Stimulated activated naive CD8-positive, alpha-beta T cell treated with anti-CD3 and anti-CD28 coated beads, Interleukin-15, Interleukin-2, amounts not matched to agents 100 ng/mL and 50 ng/mL, for 24 hours (primary cell): ENCODE measurements around the gene PRKAG1.

Source experiments
- H3K27ac Mint-ChIP-seq: one replicate; pipeline ENCODE4 v1.8.0; 2021; ENCODE audit warnings: mild to moderate bottlenecking, mixed read lengths
- H3K27me3 Mint-ChIP-seq: one replicate; pipeline ENCODE4 v1.8.0; 2021; ENCODE audit warnings: mixed read lengths
- H3K36me3 Mint-ChIP-seq: one replicate; pipeline ENCODE4 v1.8.0; 2021; ENCODE audit warnings: low read depth, mixed read lengths
- H3K4me1 Mint-ChIP-seq: one replicate; pipeline ENCODE4 v1.8.0; 2021; ENCODE audit warnings: low read depth, mixed read lengths
- H3K4me3 Mint-ChIP-seq: one replicate; pipeline ENCODE4 v1.8.0; 2021; ENCODE audit warnings: mild to moderate bottlenecking, mixed read lengths
- H3K9me3 Mint-ChIP-seq: one replicate; pipeline ENCODE4 v1.8.0; 2021; ENCODE audit warnings: mixed read lengths

PRKAG1 gene

DNA sequence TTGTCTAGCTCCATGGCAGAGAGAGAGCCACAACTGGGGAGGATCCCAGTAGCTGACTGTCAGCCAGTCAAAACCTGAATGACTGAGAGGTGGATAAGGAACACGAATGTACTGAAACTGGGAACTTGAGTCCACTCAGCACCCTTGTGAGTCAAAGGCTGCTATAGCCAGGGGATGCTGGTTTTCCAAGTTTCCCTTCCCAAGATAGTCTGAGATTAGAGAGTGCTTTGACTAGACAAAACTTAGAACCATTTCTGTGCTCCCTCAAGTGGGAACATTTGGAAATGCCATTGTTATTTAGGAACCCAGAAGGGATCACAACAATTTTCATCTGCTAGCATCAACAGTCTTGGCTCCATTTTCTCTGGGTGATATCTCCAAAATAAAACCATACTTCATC is 4.0 kb downstream of the PRKAG1 start:
- peaks cover 50% of the 10 kb centered on the region for H3K36me3 Mint-ChIP-seq
- H3K4me1 Mint-ChIP-seq = peaks cover 38% of the 10 kb centered on the region
- no peaks in the 10 kb centered on the region for H3K9me3 Mint-ChIP-seq
- H3K27ac Mint-ChIP-seq = no peak overlapping the region
- no peaks in the 10 kb centered on the region for H3K27me3 Mint-ChIP-seq
- no peak overlapping the region for H3K4me3 Mint-ChIP-seq

DNA sequence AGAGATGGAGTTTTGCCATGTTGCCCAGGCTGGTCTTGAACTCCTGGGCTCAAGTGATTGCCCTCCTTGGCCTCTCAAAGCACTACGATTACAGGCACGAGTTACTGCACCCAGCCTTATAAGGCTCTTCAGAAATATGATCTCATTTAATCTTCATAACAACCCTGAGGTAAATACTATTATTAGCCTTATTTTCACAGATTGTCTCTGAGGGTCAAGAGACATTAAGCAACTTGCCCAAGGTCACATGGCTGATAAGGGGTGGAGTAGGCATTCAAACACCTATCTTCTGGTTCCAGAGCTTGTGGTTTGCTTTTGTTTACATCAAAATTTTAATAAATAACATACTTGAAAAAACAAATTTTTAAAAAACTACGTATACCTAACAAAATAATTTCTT is 5.1 kb downstream of the PRKAG1 start:
- Mint-ChIP-seq H3K27ac (no peak overlapping the region), H3K9me3 (no peaks in the 10 kb centered on the region), H3K4me1 (peaks cover 29% of the 10 kb centered on the region), H3K4me3 (no peak overlapping the region), H3K36me3 (peaks cover 60% of the 10 kb centered on the region), H3K27me3 (no peaks in the 10 kb centered on the region)

- Mint-ChIP-seq H3K27me3 (no peaks in the 10 kb centered on the region), H3K9me3 (no peaks in the 10 kb centered on the region), H3K27ac (no peak overlapping the region), H3K36me3 (peaks cover 67% of the 10 kb centered on the region), H3K4me3 (no peak overlapping the region), H3K4me1 (peaks cover 24% of the 10 kb centered on the region)
These were observed 5.8 kb downstream of the PRKAG1 start for GRCh38 chr12:49012739-49013138.

- H3K9me3 Mint-ChIP-seq = no peaks in the 10 kb centered on the region
- H3K27ac Mint-ChIP-seq = no peak overlapping the region
- H3K4me1 Mint-ChIP-seq = peaks cover 3% of the 10 kb centered on the region
- peaks cover 70% of the 10 kb centered on the region for H3K36me3 Mint-ChIP-seq
- H3K4me3 Mint-ChIP-seq = no peak overlapping the region
- no peaks in the 10 kb centered on the region for H3K27me3 Mint-ChIP-seq
These were observed 8.4 kb downstream of the PRKAG1 start for GRCh38 chr12:49010092-49010668.

GRCh38 chr12:49008943-49009342 is 9.6 kb downstream of the PRKAG1 start:
- Mint-ChIP-seq H3K36me3 (peaks cover 80% of the 10 kb centered on the region), H3K9me3 (no peaks in the 10 kb centered on the region), H3K4me3 (no peak overlapping the region), H3K27ac (no peak overlapping the region), H3K27me3 (no peaks in the 10 kb centered on the region), H3K4me1 (no peaks in the 10 kb centered on the region)

DNA sequence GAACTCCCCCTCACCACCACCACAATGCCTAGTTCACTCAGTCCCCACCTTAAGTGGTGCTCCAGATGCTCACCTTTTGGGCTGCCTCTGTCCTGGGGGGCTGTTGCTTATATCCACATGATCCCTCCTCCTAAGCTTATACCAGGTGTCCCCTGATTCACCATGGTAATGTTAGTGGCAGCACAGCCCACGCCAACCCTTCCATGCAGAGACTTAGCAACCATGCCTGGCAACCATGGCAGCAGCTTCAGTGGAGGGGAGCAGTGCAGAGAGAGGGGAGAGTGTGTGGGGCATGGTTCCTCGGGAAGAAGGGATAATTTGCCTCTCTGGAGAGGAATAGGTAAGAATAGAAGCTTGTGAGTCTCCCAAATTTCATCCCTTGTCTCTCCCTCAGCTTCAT is 18.2 kb downstream of the PRKAG1 start:
- Mint-ChIP-seq H3K27ac (no peak overlapping the region), H3K9me3 (no peaks in the 10 kb centered on the region), H3K4me1 (peaks cover 33% of the 10 kb centered on the region), H3K4me3 (no peak overlapping the region), H3K27me3 (peaks cover 33% of the 10 kb centered on the region), H3K36me3 (peaks cover 49% of the 10 kb centered on the region)

DNA sequence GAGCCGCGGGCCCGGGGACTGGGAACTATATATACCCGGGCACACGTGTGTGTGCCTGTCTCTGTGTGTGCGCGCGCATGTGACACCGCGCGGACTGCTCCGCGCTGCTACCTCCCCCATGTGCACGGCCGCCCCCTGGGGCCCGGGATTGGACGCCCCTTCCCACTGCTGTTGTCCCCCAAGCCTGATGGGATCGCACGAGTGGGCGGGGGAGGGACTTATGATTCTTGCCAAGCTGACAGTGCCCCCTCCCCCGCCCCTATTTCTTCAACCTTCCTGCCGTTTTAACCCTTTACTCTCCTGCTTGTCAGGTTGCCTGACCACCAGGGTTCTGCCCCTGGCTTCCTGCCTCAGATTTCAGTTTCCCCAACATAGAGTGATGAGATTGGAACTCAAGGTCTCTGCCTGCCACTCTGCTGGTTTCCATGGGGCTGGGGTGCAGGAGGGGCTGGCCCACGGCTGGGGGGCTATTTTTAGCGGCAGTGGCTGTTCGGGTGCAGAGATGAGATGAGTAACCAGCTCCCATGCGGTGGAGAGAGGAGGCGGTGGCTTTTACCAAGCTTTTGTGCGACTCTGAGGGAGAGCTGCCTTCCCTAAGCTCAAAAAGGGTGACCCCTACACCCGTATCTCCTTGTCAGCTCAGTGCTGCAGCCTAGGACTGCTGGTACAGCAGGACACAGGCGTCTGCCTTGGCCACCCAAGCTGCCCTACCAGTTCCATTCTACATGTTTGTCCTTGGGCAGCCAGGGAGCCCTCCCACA is 19.0 kb downstream of the PRKAG1 start, which contains the start of gene DDN:
Gene DDN, minus strand, starts transcription at position 5 of the 761 bp plus-strand sequence. CDS start 88 bp downstream, outside the sequence.
- Mint-ChIP-seq H3K27me3 (peaks cover 38% of the 10 kb centered on the region), H3K9me3 (no peaks in the 10 kb centered on the region), H3K36me3 (peaks cover 41% of the 10 kb centered on the region), H3K4me1 (peaks cover 37% of the 10 kb centered on the region), H3K4me3 (peak within 1 kb of the TSS; percentile 75), H3K27ac (peak within 1 kb of the TSS; percentile 79)

DNA sequence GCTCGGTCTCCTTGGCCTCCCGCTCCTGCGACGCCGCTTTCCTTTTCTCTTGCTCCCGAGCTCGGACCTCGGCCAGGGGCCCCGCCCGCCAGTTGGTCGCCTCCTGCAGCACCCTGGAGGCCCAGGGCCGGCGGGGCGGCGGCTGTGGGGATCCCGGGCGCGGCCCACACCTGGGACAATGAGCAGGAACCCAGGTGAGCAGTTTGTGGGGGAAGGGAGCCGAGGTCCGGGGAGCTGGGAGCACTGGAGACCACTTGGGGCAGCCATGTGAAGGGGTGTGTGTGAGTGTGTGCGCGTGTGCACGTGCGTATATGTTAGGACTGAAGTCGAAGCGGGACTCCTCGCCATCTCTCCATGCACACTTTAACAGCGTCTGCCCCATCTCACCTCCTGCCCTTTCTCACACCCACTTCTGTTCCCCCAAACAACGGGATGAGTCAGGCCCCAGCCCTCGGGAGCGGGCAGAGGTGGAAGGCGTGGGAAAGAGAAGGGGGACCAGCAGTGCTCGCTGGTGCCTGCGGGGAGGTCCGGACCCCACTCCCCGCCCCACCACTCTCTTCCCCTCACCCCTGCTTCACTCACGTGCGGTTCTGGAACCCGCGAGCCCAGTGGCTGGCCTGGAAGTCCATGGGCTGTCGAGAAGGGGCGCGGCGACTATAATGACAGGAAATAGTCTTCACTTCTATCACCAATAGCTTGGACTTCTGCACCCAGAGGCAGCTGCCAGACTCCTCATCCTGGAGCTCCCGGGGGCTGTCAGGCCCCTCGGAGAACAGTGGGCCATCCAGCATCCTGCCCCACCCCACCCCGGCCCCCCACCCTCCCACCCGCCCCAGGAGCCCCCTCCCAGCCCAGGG is 19.9 kb downstream of the PRKAG1 start:
- no peaks in the 10 kb centered on the region for H3K9me3 Mint-ChIP-seq
- no peak overlapping the region for H3K27ac Mint-ChIP-seq
- peaks cover 34% of the 10 kb centered on the region for H3K36me3 Mint-ChIP-seq
- peak overlapping the region; percentile 74 for H3K4me3 Mint-ChIP-seq
- H3K27me3 Mint-ChIP-seq = peaks cover 45% of the 10 kb centered on the region
- peaks cover 37% of the 10 kb centered on the region for H3K4me1 Mint-ChIP-seq

DNA sequence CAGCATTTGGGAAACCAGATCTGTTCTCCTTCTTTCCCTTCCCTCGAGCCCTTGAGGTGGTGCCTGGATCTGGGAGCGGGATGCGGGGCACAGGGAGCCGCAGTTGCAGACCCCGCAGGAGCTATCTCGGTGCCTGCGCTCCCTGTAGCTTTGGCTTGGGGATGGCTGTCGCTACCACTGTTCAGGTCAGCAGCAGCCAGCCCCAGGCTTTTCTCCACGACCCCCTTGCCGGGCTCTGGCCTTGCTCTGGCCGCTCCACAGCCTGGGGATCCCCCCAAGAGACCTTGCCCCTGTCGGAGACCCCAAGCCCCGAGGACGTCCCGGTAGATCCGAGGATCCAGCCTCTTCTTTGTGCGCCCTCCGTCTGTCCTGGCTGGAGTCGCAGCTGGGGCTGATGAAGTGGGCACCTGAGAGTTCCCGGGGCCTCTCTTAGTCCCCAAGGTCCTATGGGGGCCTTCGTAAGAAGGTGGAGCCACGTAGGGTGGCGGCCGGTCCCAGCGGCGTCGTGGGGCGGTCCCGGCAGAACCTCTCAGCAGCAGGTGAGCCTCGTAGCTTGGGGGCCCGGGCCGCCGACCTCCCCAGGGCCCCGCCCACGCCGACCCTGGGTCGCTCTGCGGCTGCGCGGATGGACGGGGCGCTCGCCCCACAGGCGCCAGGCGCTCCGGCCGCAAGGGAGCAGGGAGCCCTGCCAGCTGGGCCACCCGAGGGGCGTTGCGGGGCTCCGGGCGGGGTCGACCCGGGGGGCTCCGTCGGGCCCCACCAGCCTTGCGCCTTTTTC is 20.7 kb downstream of the PRKAG1 start:
- H3K27me3 Mint-ChIP-seq = peaks cover 49% of the 10 kb centered on the region
- H3K36me3 Mint-ChIP-seq = peaks cover 26% of the 10 kb centered on the region
- no peak overlapping the region for H3K27ac Mint-ChIP-seq
- peak overlapping the region; percentile 58 for H3K4me3 Mint-ChIP-seq
- no peaks in the 10 kb centered on the region for H3K9me3 Mint-ChIP-seq
- H3K4me1 Mint-ChIP-seq = peaks cover 37% of the 10 kb centered on the region

GRCh38 chr12:48996794-48997718 is 21.5 kb downstream of the PRKAG1 start:
- peaks cover 37% of the 10 kb centered on the region for H3K4me1 Mint-ChIP-seq
- H3K27me3 Mint-ChIP-seq = peaks cover 51% of the 10 kb centered on the region
- peak overlapping the region; percentile 58 for H3K4me3 Mint-ChIP-seq
- H3K27ac Mint-ChIP-seq = no peak overlapping the region
- H3K36me3 Mint-ChIP-seq = peaks cover 17% of the 10 kb centered on the region
- no peaks in the 10 kb centered on the region for H3K9me3 Mint-ChIP-seq

- Mint-ChIP-seq H3K9me3 (no peaks in the 10 kb centered on the region), H3K27ac (no peak overlapping the region)
These were observed 23.3 kb downstream of the PRKAG1 start for GRCh38 chr12:48995086-48995879.

GRCh38 chr12:48994224-48995085 is 24.1 kb downstream of the PRKAG1 start:
- Mint-ChIP-seq H3K27ac (no peak overlapping the region), H3K4me3 (no peak overlapping the region), H3K36me3 (no peaks in the 10 kb centered on the region), H3K9me3 (no peaks in the 10 kb centered on the region), H3K27me3 (peaks cover 52% of the 10 kb centered on the region), H3K4me1 (peaks cover 27% of the 10 kb centered on the region)

More at GRCh38 chr12:48995086-48995879, 23.3 kb downstream of the PRKAG1 start:
- peak overlapping the region; percentile 24 for H3K4me3 Mint-ChIP-seq
- peaks cover 50% of the 10 kb centered on the region for H3K27me3 Mint-ChIP-seq
- peaks cover 1% of the 10 kb centered on the region for H3K36me3 Mint-ChIP-seq
- peaks cover 35% of the 10 kb centered on the region for H3K4me1 Mint-ChIP-seq
